ENCODE data around the gene USP49. TPM values are rescaled to one million over a fixed set of nuclear protein-coding genes. Genes with fewer than 3 reads are reported as not detected.

USP49 gene
- total RNA-seq = 0.59 and 0.84 TPM in 2 replicates

GRCh38 chr6:41895300-41896233 lies at the start of gene USP49:
USP49 (minus strand) TSS chr6:41895375; CDS start chr6:41806983, 88,392 bp downstream.

GRCh38 chr6:41941280-41942066 lies 46.3 kb upstream of the USP49 start, which contains the start of gene CCND3:
CCND3 (minus strand) TSS chr6:41941808; CDS start chr6:41941649, 159 bp downstream.

GRCh38 chr6:41920921-41921711 lies 25.9 kb upstream of the USP49 start, which contains the start of the genes BYSL and MED20:
BYSL (plus strand) TSS chr6:41921499; CDS start chr6:41921563, 64 bp downstream.
MED20 (minus strand) TSS chr6:41921139; CDS start chr6:41921018, 121 bp downstream.

GRCh38 chr6:41787219-41787917 lies 107.8 kb downstream of the USP49 start, which contains the start of gene TOMM6:
TOMM6 (plus strand) TSS chr6:41787694; CDS start chr6:41787698, 4 bp downstream.

GRCh38 chr6:41780551-41781365 lies 114.4 kb downstream of the USP49 start, which contains the start of gene PRICKLE4:
PRICKLE4 (plus strand) TSS chr6:41780782; CDS start chr6:41783474, 2,692 bp downstream.

GRCh38 chr6:41779788-41780550 lies 115.2 kb downstream of the USP49 start, which contains the start of gene FRS3:
FRS3 (minus strand) TSS chr6:41779900; CDS start chr6:41776987, 2,913 bp downstream.

GRCh38 chr6:41747256-41748101 lies 147.7 kb downstream of the USP49 start, which contains the start of gene PGC:
PGC (minus strand) TSS chr6:41747397; CDS start chr6:41747334, 63 bp downstream.

Other genes with a start within 250 kb of the USP49 start
- 3.7 and 4.0 TPM in 2 replicates for gene TFEB, start 159.8 kb downstream of the USP49 start, total RNA-seq
- gene PGC, start 148.0 kb downstream of the USP49 start, total RNA-seq = not detected in 2 replicates
- 3.3 and 3.4 TPM in 2 replicates for gene FRS3, start 115.5 kb downstream of the USP49 start, total RNA-seq
- gene PRICKLE4, start 114.6 kb downstream of the USP49 start, total RNA-seq = not detected in 2 replicates
- 367 and 380 TPM in 2 replicates for gene TOMM6, start 107.7 kb downstream of the USP49 start, total RNA-seq
- gene MED20, start 25.8 kb upstream of the USP49 start, total RNA-seq = 18.0 and 19.8 TPM in 2 replicates
- gene BYSL, start 26.1 kb upstream of the USP49 start, total RNA-seq = 12.5 and 12.9 TPM in 2 replicates
- 104 and 105 TPM in 2 replicates for gene CCND3, start 46.4 kb upstream of the USP49 start, total RNA-seq
- gene TAF8, start 155.1 kb upstream of the USP49 start, total RNA-seq = 19.5 and 25.0 TPM in 2 replicates
- 5.9 and 6.6 TPM in 2 replicates for gene C6orf132, start 247.2 kb upstream of the USP49 start, total RNA-seq